Panc1 (cell line): ENCODE results near the gene COL5A1.

ENCODE experiments used
- POLR2AphosphoS5 ChIP-seq: IDR thresholded peaks from 2 replicates; pipeline ENCODE4 v1.6.1; 2012; ENCODE audit warnings: mild to moderate bottlenecking, low read depth, low read length, moderate library complexity
- TF ChIP-seq, protein P1 (sequence below): fragments of 450-650 bp; IDR thresholded peaks from 2 replicates; pipeline ENCODE4 v1.5.1; 2017; ENCODE audit warnings: mild to moderate bottlenecking

DNA sequence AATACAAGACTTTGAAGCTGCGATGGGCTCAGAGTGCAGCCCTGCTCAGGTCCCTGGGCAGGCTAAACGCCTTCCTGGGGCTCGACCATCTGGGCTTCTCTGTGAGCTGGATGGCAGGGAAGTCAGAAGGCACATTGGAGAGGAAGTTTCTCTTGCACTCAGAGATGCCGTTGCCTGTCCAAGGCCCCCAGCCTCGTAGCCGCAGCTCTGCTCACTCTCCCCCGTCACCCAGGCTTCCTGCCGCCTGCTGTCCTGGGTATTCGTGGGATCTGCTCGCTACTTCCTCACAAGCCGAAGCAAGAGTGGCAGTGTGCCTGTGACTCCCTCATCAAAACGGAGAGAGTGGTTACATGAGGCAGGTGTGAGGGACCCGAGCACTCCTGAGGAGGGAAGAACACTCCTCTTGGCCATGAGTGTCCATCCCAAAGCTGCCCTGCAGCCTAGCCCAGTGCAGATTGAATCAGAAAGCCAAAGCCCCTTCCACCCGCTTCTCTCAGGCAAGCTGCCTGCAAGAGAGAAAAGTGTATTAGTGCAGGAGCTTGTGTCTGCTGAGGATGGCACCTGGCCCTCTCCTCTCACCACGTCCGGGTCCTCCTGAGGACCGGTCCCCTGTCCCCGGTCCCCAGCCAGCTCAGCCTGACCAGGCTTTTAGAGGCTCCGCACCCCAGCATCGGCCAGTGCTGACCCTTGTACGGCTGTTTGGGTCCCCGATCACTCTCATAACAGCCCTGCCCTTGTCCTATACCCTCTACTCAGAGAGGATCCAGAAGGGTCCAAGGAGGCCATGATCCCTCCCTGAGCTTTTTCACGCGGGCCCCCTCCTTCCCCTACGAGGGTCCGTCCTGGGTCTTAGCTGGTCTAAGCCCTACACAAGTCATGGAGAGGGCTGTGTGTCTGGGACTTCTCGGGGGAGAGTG is 246.3 kb downstream of the COL5A1 start:
- TF ChIP-seq, protein P1, sequence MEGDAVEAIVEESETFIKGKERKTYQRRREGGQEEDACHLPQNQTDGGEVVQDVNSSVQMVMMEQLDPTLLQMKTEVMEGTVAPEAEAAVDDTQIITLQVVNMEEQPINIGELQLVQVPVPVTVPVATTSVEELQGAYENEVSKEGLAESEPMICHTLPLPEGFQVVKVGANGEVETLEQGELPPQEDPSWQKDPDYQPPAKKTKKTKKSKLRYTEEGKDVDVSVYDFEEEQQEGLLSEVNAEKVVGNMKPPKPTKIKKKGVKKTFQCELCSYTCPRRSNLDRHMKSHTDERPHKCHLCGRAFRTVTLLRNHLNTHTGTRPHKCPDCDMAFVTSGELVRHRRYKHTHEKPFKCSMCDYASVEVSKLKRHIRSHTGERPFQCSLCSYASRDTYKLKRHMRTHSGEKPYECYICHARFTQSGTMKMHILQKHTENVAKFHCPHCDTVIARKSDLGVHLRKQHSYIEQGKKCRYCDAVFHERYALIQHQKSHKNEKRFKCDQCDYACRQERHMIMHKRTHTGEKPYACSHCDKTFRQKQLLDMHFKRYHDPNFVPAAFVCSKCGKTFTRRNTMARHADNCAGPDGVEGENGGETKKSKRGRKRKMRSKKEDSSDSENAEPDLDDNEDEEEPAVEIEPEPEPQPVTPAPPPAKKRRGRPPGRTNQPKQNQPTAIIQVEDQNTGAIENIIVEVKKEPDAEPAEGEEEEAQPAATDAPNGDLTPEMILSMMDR = no peak
- TF ChIP-seq POLR2AphosphoS5 = no peak
